Measurements from ENCODE around the gene FAM234A.

DNA sequence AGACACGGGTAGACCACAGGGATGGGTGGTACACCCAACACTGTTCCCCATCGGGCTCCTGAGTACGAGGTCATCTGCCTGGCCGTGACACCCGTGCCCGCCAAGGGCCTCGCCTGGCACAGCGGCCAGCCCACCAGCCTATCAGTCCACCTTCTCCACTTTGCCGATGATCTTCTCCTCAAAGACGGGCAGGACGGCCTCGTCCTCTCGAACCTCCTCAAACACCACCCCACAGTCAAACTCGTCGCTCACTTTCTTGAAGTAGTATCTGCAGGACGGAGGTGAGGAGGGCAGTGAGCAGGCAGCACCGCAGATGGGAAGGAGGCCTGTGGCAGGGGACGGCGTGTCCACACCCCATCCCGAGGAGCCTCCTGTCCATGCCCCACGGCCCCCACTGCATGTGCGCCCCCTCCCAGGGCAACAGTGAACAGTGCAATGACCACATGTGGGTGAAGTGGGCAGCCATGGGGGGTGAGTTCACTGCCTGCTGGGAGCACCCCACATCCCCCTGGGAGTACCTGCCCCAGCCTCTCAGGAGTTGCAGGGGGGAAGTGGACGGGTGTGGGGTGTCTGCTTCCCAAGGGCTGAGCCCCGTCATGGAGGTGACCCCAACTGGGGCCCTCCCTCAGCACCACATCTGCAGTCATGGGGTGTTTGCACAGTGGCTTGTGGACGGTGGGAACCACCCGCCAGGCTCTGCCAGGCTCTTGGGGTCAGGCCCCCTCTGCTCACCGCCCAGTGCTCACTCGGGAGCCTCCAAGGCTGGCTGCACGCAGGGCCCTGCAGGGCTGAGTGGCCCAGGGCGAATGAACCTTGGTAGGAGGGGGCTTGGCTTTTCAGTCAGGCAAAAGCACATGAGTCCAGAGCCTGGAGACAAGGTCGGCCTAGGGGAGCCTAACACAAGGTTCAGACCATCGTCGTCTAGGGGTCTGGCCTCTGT, 53.6 kb downstream of the FAM234A start:
- TF ChIP-seq CTCF (IDR thresholded peaks at IDR 0.05; ENCODE audit: insufficient read depth, low read length, poor library complexity, severe bottlenecking) = no peak
- TF ChIP-seq EZH2phosphoT487 (conservative IDR thresholded peaks at IDR 0.05; ENCODE audit: low read length) = no peak
